CD4-positive, alpha-beta T cell treated with Interleukin-12 subunit alpha and Interleukin-12 subunit beta, for 1 hour (primary cell): ENCODE results near the gene ZFYVE21.
"Not testable (repeated sequence)": the region's sequence is repeated elsewhere in the genome, so short reads cannot be mapped to it uniquely, and the experiment has no call there.

ENCODE experiments used
- DNase-seq: peaks from one replicate; pipeline ENCODE4 v3.0.0-alpha.2; 2020

The ZFYVE21 gene

GRCh38 chr14:103715052-103716000, at the start of gene ZFYVE21, which contains the start of gene XRCC3:
Gene ZFYVE21 (plus strand): TSS chr14:103715810. CDS start chr14:103715842, 32 bp downstream.
Gene XRCC3 (minus strand): TSS chr14:103715451. CDS start chr14:103711087, 4,364 bp downstream.
- DNase-seq = peak; percentile 100

GRCh38 chr14:103667671-103668070, 47.9 kb upstream of the ZFYVE21 start:
- DNase-seq = no peak

GRCh38 chr14:103668117-103668516, 47.5 kb upstream of the ZFYVE21 start:
- DNase-seq = no peak

GRCh38 chr14:103669370-103669769, 46.2 kb upstream of the ZFYVE21 start:
- no peak for DNase-seq

GRCh38 chr14:103671911-103672310, 43.7 kb upstream of the ZFYVE21 start:
- DNase-seq = no peak

GRCh38 chr14:103675957-103676356, 39.7 kb upstream of the ZFYVE21 start:
- DNase-seq = no peak

- DNase-seq = no peak
These were observed 38.5 kb upstream of the ZFYVE21 start for GRCh38 chr14:103676881-103677675.

- peak; percentile 38 for DNase-seq
These were observed 36.3 kb upstream of the ZFYVE21 start for GRCh38 chr14:103679351-103679750.

- DNase-seq = no peak
These were observed 34.9 kb upstream of the ZFYVE21 start for GRCh38 chr14:103680491-103681231.

GRCh38 chr14:103683139-103683538, 32.5 kb upstream of the ZFYVE21 start:
- no peak for DNase-seq

- DNase-seq = no peak
These were observed 31.1 kb upstream of the ZFYVE21 start for GRCh38 chr14:103684471-103684870.

GRCh38 chr14:103684871-103685270, 30.7 kb upstream of the ZFYVE21 start:
- DNase-seq = no peak

GRCh38 chr14:103685276-103686211, 30.1 kb upstream of the ZFYVE21 start:
- DNase-seq = no peak

- no peak for DNase-seq
These were observed 28.7 kb upstream of the ZFYVE21 start for GRCh38 chr14:103686831-103687485.

- DNase-seq = no peak
These were observed 27.9 kb upstream of the ZFYVE21 start for GRCh38 chr14:103687712-103688111.

GRCh38 chr14:103688441-103688840, 27.2 kb upstream of the ZFYVE21 start:
- DNase-seq = no peak

- no peak for DNase-seq
These were observed 26.4 kb upstream of the ZFYVE21 start for GRCh38 chr14:103688906-103689902.

- DNase-seq = no peak
These were observed 25.3 kb upstream of the ZFYVE21 start for GRCh38 chr14:103690332-103690731.

- DNase-seq = not testable (repeated sequence)
These were observed 24.0 kb upstream of the ZFYVE21 start for GRCh38 chr14:103691655-103692054.

- DNase-seq = no peak
These were observed 23.5 kb upstream of the ZFYVE21 start for GRCh38 chr14:103692159-103692558.
